Stimulated activated CD8-positive, alpha-beta memory T cell treated with anti-CD3 and anti-CD28 coated beads, Interleukin-12 subunit alpha, Interleukin-12 subunit beta, amount 100 ng/mL, for 1 hour (primary cell): ENCODE results near the gene TMEM217.
"Not testable (repeated sequence)": the region's sequence is repeated elsewhere in the genome, so short reads cannot be mapped to it uniquely, and the experiment has no call there.

ENCODE experiments used
- DNase-seq: peaks from one replicate; pipeline ENCODE4 v3.0.0-alpha.2; 2020; ENCODE audit warnings: low read depth

Gene TMEM217

DNA sequence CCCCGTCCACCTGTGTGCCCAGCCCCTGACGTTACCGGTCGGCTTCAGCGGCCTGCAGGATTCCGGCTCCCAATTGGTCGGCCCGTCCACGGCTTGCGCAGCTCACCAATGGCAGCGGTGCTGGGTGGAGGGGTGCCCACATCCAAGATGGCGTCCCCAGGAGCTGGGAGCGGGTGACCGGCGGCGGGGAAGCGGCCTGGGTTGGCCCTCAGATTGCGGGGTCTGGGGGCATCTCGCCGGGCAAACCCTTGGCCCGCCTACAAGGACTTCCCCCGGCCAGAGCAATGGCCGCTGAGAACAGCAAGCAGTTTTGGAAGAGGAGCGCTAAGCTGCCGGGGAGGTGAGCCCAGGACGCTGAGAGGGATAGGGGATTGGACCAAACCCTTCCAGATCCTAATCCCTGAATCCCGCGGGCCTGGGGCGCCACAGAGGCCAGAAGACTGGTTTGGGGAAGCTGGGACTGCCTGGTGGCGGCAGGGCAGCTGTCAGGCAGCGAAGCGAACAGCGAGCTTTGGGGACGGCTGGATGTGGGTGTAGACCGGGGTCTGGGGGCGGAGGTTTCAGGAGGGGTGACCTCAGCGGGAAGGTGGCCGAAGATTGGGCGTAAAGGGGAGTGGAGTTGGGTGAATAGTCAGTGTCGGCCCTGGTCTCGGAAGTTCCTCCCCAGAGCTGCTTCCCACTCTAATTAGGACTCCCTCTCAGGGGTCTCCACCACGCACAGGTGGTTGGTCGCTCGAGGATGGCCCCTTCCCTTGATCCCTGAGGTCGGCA, at the start of gene TMEM217, which contains the start of gene TBC1D22B:
TSS of gene TMEM217 (minus strand) at position 511 of the 771 bp plus-strand sequence. CDS start 39,114 bp downstream, outside the sequence.
TSS of gene TBC1D22B (plus strand) at position 139 of the 771 bp plus-strand sequence. CDS start at position 285, 146 bp downstream.
- peak; percentile 93 for DNase-seq

- DNase-seq, result not testable (repeated sequence)
These were observed 49.5 kb upstream of the TMEM217 start for GRCh38 chr6:37307484-37307883.

GRCh38 chr6:37306624-37307222, 48.8 kb upstream of the TMEM217 start:
- no peak for DNase-seq

DNA sequence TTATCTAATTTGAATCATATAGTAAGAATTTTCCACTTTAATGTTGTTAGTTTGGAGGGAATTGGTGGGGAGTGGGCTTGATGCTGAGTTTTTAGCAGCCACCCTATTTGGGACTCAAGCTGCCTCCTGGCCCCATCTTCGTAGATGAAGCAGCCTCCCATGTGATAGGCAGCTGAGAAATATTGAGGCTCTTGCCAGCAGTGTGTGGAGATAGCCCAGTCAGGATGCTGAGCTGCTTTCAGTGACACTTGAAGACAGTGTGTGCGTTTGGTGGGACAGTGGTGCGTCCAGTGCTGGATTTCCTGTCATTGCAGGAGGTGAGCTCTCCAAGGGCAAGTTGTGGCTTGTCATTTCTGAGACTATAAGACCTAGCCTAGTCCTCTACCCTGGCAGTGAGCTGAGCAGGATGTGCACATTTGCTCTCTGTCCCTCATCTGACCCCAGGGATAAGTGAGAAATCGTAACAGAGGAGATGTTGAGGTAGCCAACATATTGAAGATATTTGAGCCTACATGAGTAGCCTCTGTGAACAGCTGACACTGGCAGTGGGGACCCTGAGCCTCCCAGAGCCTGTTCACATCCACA, 48.0 kb upstream of the TMEM217 start:
- no peak for DNase-seq

GRCh38 chr6:37304766-37305165, 46.8 kb upstream of the TMEM217 start:
- DNase-seq, result no peak

- no peak for DNase-seq
These were observed 46.1 kb upstream of the TMEM217 start for GRCh38 chr6:37303891-37304503.

GRCh38 chr6:37303091-37303660, 45.2 kb upstream of the TMEM217 start:
- no peak for DNase-seq

- no peak for DNase-seq
These were observed 44.2 kb upstream of the TMEM217 start for GRCh38 chr6:37302086-37302686.

GRCh38 chr6:37299990-37300389, 42.0 kb upstream of the TMEM217 start:
- no peak for DNase-seq

- DNase-seq, result no peak
These were observed 41.0 kb upstream of the TMEM217 start for GRCh38 chr6:37298958-37299357.

- DNase-seq, result not testable (repeated sequence)
These were observed 39.7 kb upstream of the TMEM217 start for GRCh38 chr6:37297637-37298036.

DNA sequence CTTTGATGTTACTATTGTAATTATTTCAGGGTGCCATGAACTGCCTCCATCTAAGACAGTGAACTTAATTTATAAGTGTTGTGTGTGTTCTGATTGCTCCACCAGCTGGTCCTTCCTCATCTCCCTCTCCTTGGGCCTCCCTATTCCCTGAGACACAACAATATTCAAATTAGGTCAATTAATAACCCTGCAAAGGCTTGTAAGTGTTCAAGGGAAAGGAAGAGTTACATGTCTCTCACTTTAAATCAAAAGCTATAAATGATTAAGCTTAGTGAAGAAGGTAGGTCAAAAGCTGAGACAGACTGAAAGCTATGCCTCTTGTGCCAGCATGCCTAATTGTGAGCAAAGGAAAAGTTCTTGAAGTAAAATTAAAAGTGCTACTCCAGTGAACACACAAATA, 35.5 kb upstream of the TMEM217 start:
- DNase-seq, result no peak

- DNase-seq, result no peak
These were observed 32.0 kb upstream of the TMEM217 start for GRCh38 chr6:37289931-37290330.

- DNase-seq, result no peak
These were observed 30.3 kb upstream of the TMEM217 start for GRCh38 chr6:37288247-37288646.

DNA sequence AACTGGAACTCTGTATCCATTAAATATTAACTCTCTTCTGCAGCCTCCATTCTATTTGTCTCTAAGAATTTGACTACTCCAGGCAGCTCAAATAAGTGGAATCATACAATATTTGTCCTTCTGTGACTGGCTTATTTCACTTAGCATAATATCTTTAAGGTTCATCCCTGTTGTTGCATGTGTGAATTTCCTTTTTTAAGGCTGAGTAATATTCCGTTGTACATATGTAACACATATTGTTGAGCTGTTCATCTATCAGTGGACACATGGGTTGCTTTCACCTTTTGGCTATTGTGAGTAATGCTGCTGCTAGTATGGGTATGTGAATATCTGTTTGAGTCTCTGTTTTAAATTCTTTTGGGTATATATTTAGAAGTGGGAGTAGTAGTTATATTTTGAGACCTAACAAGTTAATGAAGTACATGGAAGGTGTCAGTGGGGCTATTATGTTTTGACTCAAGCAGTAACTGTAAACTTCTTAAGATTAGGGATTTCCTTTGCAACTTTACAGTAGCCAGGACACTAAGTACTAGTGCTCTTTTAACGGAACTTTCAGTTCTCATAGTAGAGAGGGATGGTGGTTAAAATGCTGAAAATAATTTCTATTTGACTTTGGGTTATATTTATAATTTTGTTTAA, 29.7 kb upstream of the TMEM217 start:
- DNase-seq, result no peak

GRCh38 chr6:37285861-37286311, 27.9 kb upstream of the TMEM217 start:
- no peak for DNase-seq

DNA sequence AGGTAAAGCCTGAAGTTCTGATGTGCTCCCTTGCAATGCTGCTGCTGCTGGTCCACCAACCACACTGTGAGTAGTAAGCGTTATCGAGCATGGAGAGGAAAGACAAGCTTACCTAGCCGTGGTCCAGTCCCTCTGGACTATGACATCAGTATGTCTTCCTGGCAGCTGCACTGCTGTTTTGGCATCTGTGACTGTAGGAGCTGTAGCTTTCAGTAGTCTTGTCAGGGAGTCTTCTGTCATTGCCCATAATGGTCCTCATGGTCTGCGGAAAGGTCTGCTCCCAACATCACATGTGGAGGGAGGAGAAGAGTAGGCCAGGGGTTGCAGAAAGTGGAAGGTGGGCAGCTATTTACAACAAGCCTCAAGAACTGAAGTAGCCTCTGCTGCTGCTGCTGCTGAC, 26.8 kb upstream of the TMEM217 start:
- DNase-seq, result no peak

DNA sequence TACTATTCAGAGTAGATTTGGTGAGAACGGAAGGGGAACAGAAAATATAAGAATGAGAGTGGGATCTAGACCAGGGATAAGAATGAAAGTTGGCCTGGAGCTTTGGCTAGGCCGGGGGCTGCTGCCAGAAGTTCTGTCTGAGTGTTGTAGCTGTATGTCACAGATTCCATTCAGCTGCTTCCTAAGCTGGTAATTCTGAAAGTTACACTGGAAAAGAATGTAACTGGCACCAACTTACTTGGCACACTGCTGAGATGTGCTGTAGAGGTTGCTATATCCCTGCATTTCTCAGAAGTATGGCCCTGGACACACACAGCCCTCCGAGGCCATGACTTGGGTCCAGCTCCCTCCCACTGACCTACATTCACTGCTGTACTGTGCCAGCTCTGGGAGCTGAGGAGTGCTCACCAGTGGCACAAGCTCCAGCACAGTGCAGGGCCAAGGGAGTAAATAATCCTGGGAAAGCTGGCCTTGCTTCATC, 25.8 kb upstream of the TMEM217 start:
- DNase-seq, result no peak

GRCh38 chr6:37283268-37283667, 25.3 kb upstream of the TMEM217 start:
- DNase-seq, result no peak

DNA sequence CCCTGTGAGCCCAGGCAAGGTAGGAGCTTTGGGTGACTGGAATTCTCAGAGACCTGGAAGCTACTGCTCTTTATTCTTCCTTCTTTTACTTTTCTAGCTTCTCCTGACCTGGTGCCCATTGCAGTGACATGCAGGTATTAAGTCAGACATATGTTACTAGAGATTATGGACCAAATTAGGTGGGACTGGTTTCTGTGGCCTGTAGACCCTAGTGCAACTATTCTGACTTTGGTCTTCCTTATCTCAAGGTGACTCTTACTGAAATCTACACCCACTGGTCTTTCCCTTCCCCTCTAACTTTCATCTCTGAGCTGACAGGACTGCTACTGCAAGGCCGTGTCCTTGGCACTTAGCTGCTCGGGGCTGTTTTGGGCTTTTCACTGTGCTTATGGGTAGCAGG, 24.4 kb upstream of the TMEM217 start:
- DNase-seq, result no peak
